Measurements from ENCODE around the gene CNGB1.
"Not testable (repeated sequence)": the region's sequence is repeated elsewhere in the genome, so short reads cannot be mapped to it uniquely, and the experiment has no call there.

Gene CNGB1

GRCh38 chr16:57842601-57843000 is 128.3 kb downstream of the CNGB1 start:
- TF ChIP-seq CTCF (IDR thresholded peaks at IDR 0.05; ENCODE audit: low read depth, low read length), result no peak
- no peak overlapping the region for H3K4me3 ChIP-seq (ENCODE audit: low read depth, low read length)

- no peak overlapping the region for H3K4me3 ChIP-seq (ENCODE audit: low read depth, low read length)
- no peak for TF ChIP-seq CTCF (IDR thresholded peaks at IDR 0.05; ENCODE audit: low read depth, low read length)
Observed at GRCh38 chr16:57840833-57841232, 130.1 kb downstream of the CNGB1 start.

GRCh38 chr16:57838161-57838560 is 132.8 kb downstream of the CNGB1 start:
- TF ChIP-seq CTCF (IDR thresholded peaks at IDR 0.05; ENCODE audit: low read depth, low read length), result no peak
- no peak overlapping the region for H3K4me3 ChIP-seq (ENCODE audit: low read depth, low read length)

GRCh38 chr16:57837305-57838125 is 133.4 kb downstream of the CNGB1 start:
- no peak for TF ChIP-seq CTCF (IDR thresholded peaks at IDR 0.05; ENCODE audit: low read depth, low read length)
- H3K4me3 ChIP-seq (ENCODE audit: low read depth, low read length), result no peak overlapping the region

GRCh38 chr16:57835439-57835838 is 135.5 kb downstream of the CNGB1 start:
- H3K4me3 ChIP-seq (ENCODE audit: low read depth, low read length), result not testable (repeated sequence)

- TF ChIP-seq CTCF (IDR thresholded peaks at IDR 0.05; ENCODE audit: low read depth, low read length), result no peak
- H3K4me3 ChIP-seq (ENCODE audit: low read depth, low read length), result no peak overlapping the region
Observed at GRCh38 chr16:57834936-57835335, 136.0 kb downstream of the CNGB1 start.

All from WI38 (cell line).